GM12872 (cell line): Measurements from ENCODE around the gene GABRD.

Experiments
- TF ChIP-seq, protein P1 (sequence below): IDR thresholded peaks from 3 replicates; pipeline ENCODE4 v1.5.1; 2011; ENCODE audit warnings: low read depth, mild to moderate bottlenecking, low read length, moderate library complexity; ENCODE audit not compliant: insufficient read depth

GABRD gene

DNA sequence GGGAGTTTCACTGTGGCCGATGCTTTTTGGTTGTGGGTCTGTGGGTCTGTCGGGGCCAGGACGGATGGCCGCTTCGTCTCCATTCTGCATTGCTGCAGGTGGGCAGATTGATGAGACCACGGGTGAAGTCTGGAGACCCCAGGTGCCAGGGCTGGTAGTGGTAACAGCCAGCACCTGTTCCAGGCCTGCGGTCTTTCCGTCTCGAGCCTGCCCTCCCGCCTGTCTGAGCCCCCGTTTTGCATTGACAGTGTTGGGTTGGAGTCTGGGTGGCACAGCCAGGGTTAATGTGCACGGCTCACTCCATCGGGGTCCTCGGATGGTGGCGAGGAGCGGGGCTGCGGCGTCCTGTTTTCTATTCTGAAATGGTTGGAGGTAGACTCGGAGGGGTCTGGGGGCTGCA lies 55.3 kb downstream of the GABRD start:
- TF ChIP-seq, protein P1, sequence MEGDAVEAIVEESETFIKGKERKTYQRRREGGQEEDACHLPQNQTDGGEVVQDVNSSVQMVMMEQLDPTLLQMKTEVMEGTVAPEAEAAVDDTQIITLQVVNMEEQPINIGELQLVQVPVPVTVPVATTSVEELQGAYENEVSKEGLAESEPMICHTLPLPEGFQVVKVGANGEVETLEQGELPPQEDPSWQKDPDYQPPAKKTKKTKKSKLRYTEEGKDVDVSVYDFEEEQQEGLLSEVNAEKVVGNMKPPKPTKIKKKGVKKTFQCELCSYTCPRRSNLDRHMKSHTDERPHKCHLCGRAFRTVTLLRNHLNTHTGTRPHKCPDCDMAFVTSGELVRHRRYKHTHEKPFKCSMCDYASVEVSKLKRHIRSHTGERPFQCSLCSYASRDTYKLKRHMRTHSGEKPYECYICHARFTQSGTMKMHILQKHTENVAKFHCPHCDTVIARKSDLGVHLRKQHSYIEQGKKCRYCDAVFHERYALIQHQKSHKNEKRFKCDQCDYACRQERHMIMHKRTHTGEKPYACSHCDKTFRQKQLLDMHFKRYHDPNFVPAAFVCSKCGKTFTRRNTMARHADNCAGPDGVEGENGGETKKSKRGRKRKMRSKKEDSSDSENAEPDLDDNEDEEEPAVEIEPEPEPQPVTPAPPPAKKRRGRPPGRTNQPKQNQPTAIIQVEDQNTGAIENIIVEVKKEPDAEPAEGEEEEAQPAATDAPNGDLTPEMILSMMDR = no peak

DNA sequence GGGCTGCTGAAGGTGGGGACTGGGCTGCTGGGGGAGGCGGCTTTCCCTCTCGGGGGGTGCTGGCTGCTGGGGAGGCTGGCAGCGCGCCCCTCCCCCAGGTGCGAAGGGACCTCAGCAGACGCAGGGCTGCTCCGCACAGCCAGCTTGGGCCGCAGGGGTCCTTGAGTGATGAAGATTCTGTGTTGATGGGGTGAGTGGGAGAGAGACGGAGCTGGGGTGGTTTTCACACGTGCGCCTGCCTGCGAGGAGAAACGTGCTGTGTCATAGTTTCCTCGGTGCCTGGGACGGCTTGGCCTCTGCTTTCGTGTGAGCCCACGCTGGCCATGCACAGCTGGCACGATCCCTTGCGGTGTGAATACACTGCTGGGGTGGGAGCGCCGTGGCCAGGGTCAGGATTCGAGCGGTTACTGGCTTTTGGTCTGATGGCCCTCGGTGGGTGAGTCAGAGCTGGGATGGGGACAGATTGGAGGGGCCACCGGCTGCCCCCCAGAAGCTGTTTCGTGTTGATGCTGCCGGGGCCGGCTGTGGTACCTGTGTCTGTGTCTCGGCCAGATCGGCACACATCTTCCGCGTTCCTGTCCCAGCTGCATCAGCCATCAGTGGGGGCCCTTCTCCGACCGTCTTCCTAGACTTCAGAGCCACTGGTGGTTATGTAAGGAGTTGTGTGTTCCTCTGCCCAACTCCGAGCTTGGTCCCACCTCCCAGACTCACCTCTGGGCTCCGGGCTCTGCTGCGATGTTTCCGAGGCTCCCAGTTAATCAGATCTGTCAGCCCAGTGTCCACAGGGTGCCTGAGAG lies 56.0 kb downstream of the GABRD start:
- TF ChIP-seq, protein P1 = no peak

DNA sequence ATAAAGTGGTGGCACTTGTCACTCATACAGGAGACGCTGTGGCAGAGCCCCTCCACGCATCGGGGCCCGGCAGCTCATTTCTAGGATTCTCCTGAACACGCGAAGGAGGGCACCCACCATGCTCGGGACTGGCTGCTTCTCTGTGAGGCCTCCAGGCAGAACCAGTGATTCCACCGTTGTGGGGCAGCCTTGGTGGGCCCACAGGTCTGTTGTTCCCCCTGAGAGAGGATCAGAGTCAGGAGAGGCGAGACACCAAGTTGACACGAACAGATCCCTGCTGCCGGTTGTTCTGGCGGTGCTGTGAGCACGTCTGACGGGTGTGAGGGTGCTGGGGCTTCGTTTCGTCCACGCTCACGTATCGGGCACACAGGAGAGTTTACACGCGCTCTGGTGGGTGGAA lies 57.7 kb downstream of the GABRD start:
- TF ChIP-seq, protein P1 = no peak

DNA sequence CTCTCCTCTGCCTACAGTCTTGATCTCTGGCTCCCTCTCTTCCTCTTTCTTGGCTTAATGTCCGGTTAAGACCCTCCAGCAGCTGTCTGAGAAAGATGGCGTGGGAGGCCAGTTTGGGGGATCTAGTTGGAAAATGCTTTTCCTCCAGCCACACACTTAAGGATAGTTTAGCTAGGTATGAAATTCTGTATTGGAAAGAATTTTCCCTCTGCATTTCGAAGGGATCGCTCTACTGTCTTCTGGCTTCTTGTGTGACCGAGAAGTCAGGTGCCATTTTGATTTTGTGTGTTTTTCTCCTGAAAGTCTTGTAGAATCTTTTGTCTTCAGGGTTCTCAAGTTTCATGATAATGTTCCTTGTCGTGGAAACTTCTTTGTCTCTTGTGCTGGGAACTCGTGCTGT lies 59.0 kb downstream of the GABRD start:
- TF ChIP-seq, protein P1 = no peak

DNA sequence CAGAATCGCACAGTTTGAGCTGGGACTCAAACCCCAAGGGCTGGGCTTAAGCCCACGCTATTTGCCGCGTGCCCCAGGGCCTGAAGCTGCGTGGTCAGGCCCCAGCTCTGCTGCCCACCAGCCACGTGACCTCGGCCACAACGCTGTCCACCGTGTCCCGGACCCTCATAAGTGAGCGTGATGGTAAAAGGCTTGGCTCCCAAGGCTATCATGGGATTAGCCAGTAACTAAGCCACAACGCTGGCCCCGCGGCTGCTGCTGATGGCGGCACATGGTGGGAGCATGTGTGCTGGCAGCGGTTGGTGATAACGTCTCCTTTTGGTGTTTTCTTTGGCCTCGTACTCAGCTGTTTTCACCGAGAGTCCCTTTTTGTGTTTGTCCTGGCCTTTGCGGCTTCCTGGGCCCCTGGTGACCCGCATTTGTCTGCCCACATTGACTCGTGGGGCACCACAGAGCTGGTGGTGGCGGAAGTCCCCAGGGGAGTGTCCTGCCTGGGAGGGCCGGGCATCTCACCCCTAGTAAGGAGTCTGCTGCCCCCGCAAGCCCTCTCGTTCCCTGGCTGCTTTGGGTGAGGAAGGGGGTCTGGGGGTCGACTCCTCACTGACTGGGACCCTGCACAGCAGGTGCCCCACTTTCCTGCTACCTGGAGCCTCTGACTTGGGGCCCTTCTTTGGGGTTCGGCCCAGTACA lies 60.4 kb downstream of the GABRD start:
- TF ChIP-seq, protein P1 = no peak

DNA sequence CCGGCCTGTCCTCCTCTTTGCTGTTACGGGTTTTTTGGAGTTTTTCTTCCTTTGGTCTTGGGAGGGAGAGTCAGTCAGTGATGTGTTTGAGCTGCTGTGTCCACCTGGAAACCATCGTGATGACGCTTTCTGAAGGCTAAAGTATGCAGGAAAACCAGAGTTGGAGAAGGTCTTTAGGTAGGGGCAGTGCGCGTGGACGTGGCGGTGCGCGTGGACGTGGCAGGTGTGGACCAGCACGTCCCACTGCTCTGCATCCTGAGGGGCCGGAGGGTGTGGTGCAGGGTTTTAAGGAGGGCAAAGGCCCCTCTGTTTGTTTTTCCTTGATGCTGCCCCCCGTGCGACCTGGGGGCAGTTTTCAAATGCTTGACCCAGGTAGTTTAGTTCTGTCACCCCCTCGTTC lies 61.0 kb downstream of the GABRD start:
- TF ChIP-seq, protein P1 = no peak
